NCI-H1092 (cell line): ENCODE data around the gene HOXD8.

ENCODE experiments used
- DNase-seq: peaks from one replicate; lab custom pipeline; 2025; lab: John Stamatoyannopoulos, UW

The HOXD8 gene

GRCh38 chr2:176103742-176104315, 25.7 kb upstream of the HOXD8 start:
- no peak for DNase-seq

- no peak for DNase-seq
These were observed 25.0 kb upstream of the HOXD8 start for GRCh38 chr2:176104316-176105077.

- DNase-seq, result no peak
These were observed 24.3 kb upstream of the HOXD8 start for GRCh38 chr2:176105078-176105729.

- no peak for DNase-seq
These were observed 23.6 kb upstream of the HOXD8 start for GRCh38 chr2:176105730-176106580.

- peak; percentile 78 for DNase-seq
These were observed 22.6 kb upstream of the HOXD8 start, which contains the start of gene HOXD11 for GRCh38 chr2:176106581-176107539. Gene HOXD11 (plus strand): TSS chr2:176107280. CDS start chr2:176107356, 76 bp downstream.

- DNase-seq, result no peak
These were observed 21.7 kb upstream of the HOXD8 start for GRCh38 chr2:176107731-176108181.

- DNase-seq, result no peak
These were observed 20.2 kb upstream of the HOXD8 start for GRCh38 chr2:176109192-176109901.

GRCh38 chr2:176109946-176110345, 19.6 kb upstream of the HOXD8 start:
- no peak for DNase-seq

- no peak for DNase-seq
These were observed 18.8 kb upstream of the HOXD8 start for GRCh38 chr2:176110415-176111308.

- peak; percentile 78 for DNase-seq
These were observed 18.2 kb upstream of the HOXD8 start for GRCh38 chr2:176111309-176111663.

GRCh38 chr2:176111846-176112374, 17.6 kb upstream of the HOXD8 start:
- DNase-seq, result no peak

- no peak for DNase-seq
These were observed 16.9 kb upstream of the HOXD8 start for GRCh38 chr2:176112375-176113302.

- DNase-seq, result peak; percentile 90
These were observed 15.2 kb upstream of the HOXD8 start for GRCh38 chr2:176114120-176114929.

GRCh38 chr2:176114930-176115625, 14.4 kb upstream of the HOXD8 start:
- no peak for DNase-seq

GRCh38 chr2:176115883-176116813, 13.4 kb upstream of the HOXD8 start, which contains the start of gene HOXD10:
Gene HOXD10 (plus strand): TSS chr2:176116778. CDS start chr2:176116834, 56 bp downstream.
- peak; percentile 86 for DNase-seq
